ENCODE results near the gene THADA.

Gene THADA

GRCh38 chr2:43376523-43377198 is 219.2 kb downstream of the THADA start:
- ChIA-PET CTCF (no interaction called here), POLR2A (no interaction called here)
- no peaks in the 10 kb centered on the region for H3K9me3 ChIP-seq (ENCODE audit: control insufficient read depth, insufficient read depth, low read depth, low read length)
- peak; percentile 58; the same call in 1 of the 2 replicates for TF ChIP-seq ZSCAN16 (tag by site-specific recombination; IDR thresholded peaks at IDR 0.05)
- TF ChIP-seq ZNF473 (tag by site-specific recombination; IDR thresholded peaks at IDR 0.05): no peak
- H3K36me3 ChIP-seq (ENCODE audit: control insufficient read depth in 2 of 2, insufficient read depth in 1 of 2, low read length in 2 of 2): no peaks in the 10 kb centered on the region
- H3K4me1 ChIP-seq (ENCODE audit: control insufficient read depth, insufficient read depth, low read length): peaks cover 5% of the 10 kb centered on the region
- no peak overlapping the region for H3K27ac ChIP-seq (ENCODE audit: extremely low read depth, low read depth, low read length)
- no peak overlapping the region for H3K4me3 ChIP-seq (ENCODE audit: low read depth, low read length)

- no peak overlapping the region for H3K27ac ChIP-seq (ENCODE audit: extremely low read depth, low read depth, low read length)
- no peaks in the 10 kb centered on the region for H3K36me3 ChIP-seq (ENCODE audit: control insufficient read depth in 2 of 2, insufficient read depth in 1 of 2, low read length in 2 of 2)
- POLR2A ChIA-PET: interaction anchor here (0.6 kb wide), 1 partner anchor 26 kb away, joined by 4 read pairs; no protein-coding TSS in a partner anchor
- no peak for TF ChIP-seq ZNF341 (tag by site-specific recombination; IDR thresholded peaks at IDR 0.05; ENCODE audit: low read depth)
- no peak for TF ChIP-seq ZSCAN18 (tag by site-specific recombination; IDR thresholded peaks at IDR 0.05)
- TF ChIP-seq KLF7 (tag by site-specific recombination; IDR thresholded peaks at IDR 0.05; ENCODE audit: borderline replicate concordance): no peak
- no peak for TF ChIP-seq ATF2 (tag by site-specific recombination; IDR thresholded peaks at IDR 0.05; ENCODE audit: low read depth)
- no peak for TF ChIP-seq KLF9 (tag by site-specific recombination; IDR thresholded peaks at IDR 0.05; ENCODE audit: low read depth)
- no peak for TF ChIP-seq ZNF529 (tag by site-specific recombination; IDR thresholded peaks at IDR 0.05; ENCODE audit: insufficient replicate concordance)
- no peak for TF ChIP-seq ZNF211 (tag by site-specific recombination; IDR thresholded peaks at IDR 0.05; ENCODE audit: low read depth)
- TF ChIP-seq INSM2 (tag by site-specific recombination; IDR thresholded peaks at IDR 0.05): no peak
- no peak for TF ChIP-seq ZNF221 (tag by site-specific recombination; IDR thresholded peaks at IDR 0.05; ENCODE audit: borderline replicate concordance)
- TF ChIP-seq ZNF366 (tag by site-specific recombination; conservative IDR thresholded peaks at IDR 0.05): no peak
- no peak for TF ChIP-seq IKZF3 (tag by site-specific recombination; IDR thresholded peaks at IDR 0.05)
- H3K9me3 ChIP-seq (ENCODE audit: control insufficient read depth, insufficient read depth, low read depth, low read length): no peaks in the 10 kb centered on the region
- no peak overlapping the region for H3K4me3 ChIP-seq (ENCODE audit: low read depth, low read length)
- CTCF ChIA-PET: no interaction called here
- peaks cover 13% of the 10 kb centered on the region for H3K4me1 ChIP-seq (ENCODE audit: control insufficient read depth, insufficient read depth, low read length)
Observed at GRCh38 chr2:43375746-43376522, 219.9 kb downstream of the THADA start.

GRCh38 chr2:43372416-43373081 is 223.3 kb downstream of the THADA start:
- TF ChIP-seq ZNF560 (tag by site-specific recombination; IDR thresholded peaks at IDR 0.05; ENCODE audit: borderline replicate concordance): no peak
- TF ChIP-seq TRIM28 (IDR thresholded peaks at IDR 0.05; ENCODE audit: borderline replicate concordance, low read length): no peak
- TF ChIP-seq GLIS2 (tag by site-specific recombination; IDR thresholded peaks at IDR 0.05): no peak
- TF ChIP-seq MYNN (tag by site-specific recombination; IDR thresholded peaks at IDR 0.05; ENCODE audit: borderline replicate concordance): no peak
- no peak for TF ChIP-seq HIC1 (tag by site-specific recombination; IDR thresholded peaks at IDR 0.05)
- TF ChIP-seq ZNF404 (tag by site-specific recombination; IDR thresholded peaks at IDR 0.05): no peak
- no peak overlapping the region for H3K27ac ChIP-seq (ENCODE audit: extremely low read depth, low read depth, low read length)
- no peaks in the 10 kb centered on the region for H3K9me3 ChIP-seq (ENCODE audit: control insufficient read depth, insufficient read depth, low read depth, low read length)
- ChIA-PET CTCF (no interaction called here), POLR2A (no interaction called here)
- peaks cover 25% of the 10 kb centered on the region for H3K4me1 ChIP-seq (ENCODE audit: control insufficient read depth, insufficient read depth, low read length)
- H3K36me3 ChIP-seq (ENCODE audit: control insufficient read depth in 2 of 2, insufficient read depth in 1 of 2, low read length in 2 of 2): no peaks in the 10 kb centered on the region
- H3K4me3 ChIP-seq (ENCODE audit: low read depth, low read length): no peak overlapping the region

Measured in HEK293 (cell line).